A673 (cell line): Measurements from ENCODE around the gene NUP85. TPM values are rescaled to one million over a fixed set of nuclear protein-coding genes. Genes with fewer than 3 reads are reported as not detected.
"Not testable (repeated sequence)": the region's sequence is repeated elsewhere in the genome, so short reads cannot be mapped to it uniquely, and the experiment has no call there.

Experiments
- BruUV-seq: library from RNA; stranded (reverse); fragments of 400-500 nt; replicated peaks from 2 replicates; lab custom pipeline; 2021; lab: Mats Ljungman, UMichigan
- CTCF ChIA-PET: fragments of 300-600 bp; sonication (Branson Sonifier 250); formaldehyde crosslinking; loops from one replicate; lab custom pipeline; 2022; ENCODE audit warnings: antibody characterized with exemption; lab: Charles Lee
- POLR2A ChIA-PET: fragments of 300-600 bp; sonication (Branson Sonifier 250); formaldehyde crosslinking; loops from one replicate; lab custom pipeline; 2022; ENCODE audit warnings: antibody characterized with exemption; ENCODE audit not compliant: low non-redundant PET; lab: Charles Lee
- DNase-seq: peaks from one replicate; pipeline ENCODE4 v3.0.0-alpha.2; 2015; ENCODE audit warnings: low spot score
- H3K27ac ChIP-seq: fragments of 200-600 bp; sonication (generic); 2 replicates; pipeline ENCODE4 v1.5.1; 2016; ENCODE audit warnings: mixed run types, low read depth, mild to moderate bottlenecking, mixed read lengths, antibody characterized with exemption, low read length; ENCODE audit not compliant: poor library complexity, severe bottlenecking
- H3K27me3 ChIP-seq: fragments of 200-600 bp; sonication (generic); replicated peaks from 2 replicates; pipeline ENCODE4 v1.6.1; 2017; ENCODE audit warnings: mixed run types, low read depth, mild to moderate bottlenecking, mixed read lengths, antibody characterized with exemption, low read length; ENCODE audit not compliant: insufficient read depth, poor library complexity
- H3K36me3 ChIP-seq: fragments of 200-600 bp; sonication (generic); 2 replicates; pipeline ENCODE4 v1.6.1; 2016; ENCODE audit warnings: mixed run types, mild to moderate bottlenecking, mixed read lengths, antibody characterized with exemption, low read length; ENCODE audit not compliant: insufficient read depth, poor library complexity, severe bottlenecking
- H3K4me1 ChIP-seq: fragments of 200-600 bp; sonication (generic); 2 replicates; pipeline ENCODE4 v1.6.1; 2017; ENCODE audit warnings: mixed run types, mild to moderate bottlenecking, mixed read lengths, antibody characterized with exemption, low read length; ENCODE audit not compliant: insufficient read depth, poor library complexity, severe bottlenecking
- H3K4me3 ChIP-seq: fragments of 200-600 bp; sonication (generic); 2 replicates; pipeline ENCODE4 v1.5.1; 2016; ENCODE audit warnings: low read depth, mixed run types, mild to moderate bottlenecking, mixed read lengths, low read length; ENCODE audit not compliant: poor library complexity, severe bottlenecking
- H3K9me3 ChIP-seq: fragments of 200-600 bp; sonication (generic); 2 replicates; pipeline ENCODE4 v1.6.1; 2016; ENCODE audit warnings: mixed run types, low read depth, mild to moderate bottlenecking, mixed read lengths, antibody characterized with exemption, low read length; ENCODE audit not compliant: poor library complexity, severe bottlenecking
- CTCF ChIP-seq: fragments of 300-800, 200-600 bp; sonication (generic); conservative IDR thresholded peaks from 2 replicates; pipeline ENCODE4 v1.5.1; 2017; ENCODE audit warnings: low read depth, mild to moderate bottlenecking, antibody characterized with exemption, low read length, moderate library complexity, mixed read lengths
- EZH2 ChIP-seq: fragments of 200-600 bp; sonication (generic); IDR thresholded peaks from 2 replicates; pipeline ENCODE4 v1.6.1; 2017; ENCODE audit warnings: borderline replicate concordance, low read depth, mild to moderate bottlenecking, mixed read lengths, antibody characterized with exemption, low read length; ENCODE audit not compliant: poor library complexity, severe bottlenecking
- intact Hi-C: fragments of 100-400 bp; cut with micrococcal nuclease; formaldehyde crosslinking; loops from one replicate; pipeline ENCODE4 v1.10.0; 2022; ENCODE audit not compliant: unreplicated experiment
- total RNA-seq: library from RNA; stranded (reverse); gene quantifications from 2 replicates; pipeline ENCODE4 v1.2.3, GENCODE V29; 2021

The NUP85 gene
- total RNA-seq, 1 experiment from 2014 or later = 140 TPM

DNA sequence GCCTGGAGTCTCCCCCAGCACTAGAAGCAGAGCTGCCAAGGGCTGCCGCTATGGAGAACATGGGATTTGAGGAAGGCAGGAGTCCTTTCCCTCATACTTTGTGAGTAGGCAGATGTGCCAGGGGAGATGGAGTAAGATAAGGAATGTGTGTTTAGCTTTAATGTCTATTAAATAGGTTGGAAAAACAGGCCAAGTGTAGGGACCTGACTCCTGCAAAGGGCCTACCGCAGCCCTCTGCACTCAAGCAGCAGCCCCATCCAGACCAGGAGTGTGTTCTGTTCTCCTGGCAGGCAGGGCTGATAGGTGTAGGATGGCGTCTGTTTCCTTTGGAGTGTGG, 67.3 kb downstream of the NUP85 start:
- POLR2A ChIA-PET = no interaction called here
- CTCF ChIA-PET = no interaction called here
- BruUV-seq = no TSS peak
- H3K27me3 ChIP-seq = no peaks in the 10 kb centered on the region
- no peak overlapping the region for H3K4me3 ChIP-seq
- intact Hi-C loops = no loop called here
- peaks cover 4% of the 10 kb centered on the region for H3K36me3 ChIP-seq
- TF ChIP-seq EZH2 (no peak), CTCF (no peak)
- H3K4me1 ChIP-seq = peaks cover 9% of the 10 kb centered on the region
- no peaks in the 10 kb centered on the region for H3K9me3 ChIP-seq
- no peak for DNase-seq
- no peak overlapping the region for H3K27ac ChIP-seq

GRCh38 chr17:75273977-75274708, 68.7 kb downstream of the NUP85 start:
- DNase-seq = no peak
- peaks cover 4% of the 10 kb centered on the region for H3K36me3 ChIP-seq
- peaks cover 9% of the 10 kb centered on the region for H3K4me1 ChIP-seq
- POLR2A ChIA-PET = no interaction called here
- H3K27me3 ChIP-seq = no peaks in the 10 kb centered on the region
- no peak overlapping the region for H3K27ac ChIP-seq
- no peak for TF ChIP-seq CTCF
- no peak for TF ChIP-seq EZH2
- CTCF ChIA-PET = no interaction called here
- no peaks in the 10 kb centered on the region for H3K9me3 ChIP-seq
- intact Hi-C loops = no loop called here
- no peak overlapping the region for H3K4me3 ChIP-seq
- BruUV-seq = no TSS peak

DNA sequence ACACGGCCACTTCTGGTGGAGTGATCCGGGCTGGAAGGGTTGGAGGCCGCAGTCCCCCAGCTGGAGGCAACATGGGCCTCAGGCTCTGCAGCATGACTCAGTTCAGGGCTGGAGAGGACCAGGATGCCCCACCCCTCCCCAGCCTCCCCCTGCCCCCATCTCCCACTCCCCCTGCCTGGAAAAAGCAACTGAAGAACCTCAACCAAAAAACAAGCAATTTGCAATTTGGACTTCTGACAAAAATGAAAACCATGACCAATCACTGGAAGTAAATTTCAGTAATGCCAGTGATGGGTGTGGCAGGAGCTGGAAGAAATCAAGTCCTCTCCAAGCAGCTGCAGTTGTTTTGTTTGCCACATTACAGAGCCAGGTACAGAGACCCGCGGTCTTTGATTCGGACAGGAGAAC, 72.2 kb downstream of the NUP85 start:
- ChIA-PET CTCF (no interaction called here), POLR2A (interaction anchor here (0.6 kb wide), 2 partner anchors 59 to 201 kb away, joined by 3 read pairs; no protein-coding TSS in a partner anchor)
- no peaks in the 10 kb centered on the region for H3K9me3 ChIP-seq
- intact Hi-C loops = no loop called here
- BruUV-seq = no TSS peak
- peaks cover 4% of the 10 kb centered on the region for H3K36me3 ChIP-seq
- H3K27me3 ChIP-seq = no peaks in the 10 kb centered on the region
- H3K27ac ChIP-seq = no peak overlapping the region
- no peak overlapping the region for H3K4me3 ChIP-seq
- TF ChIP-seq EZH2 = no peak
- TF ChIP-seq CTCF = no peak
- H3K4me1 ChIP-seq = no peaks in the 10 kb centered on the region
- DNase-seq = no peak

GRCh38 chr17:75280189-75280588, 74.7 kb downstream of the NUP85 start:
- H3K9me3 ChIP-seq, H3K36me3 ChIP-seq, intact Hi-C loops, H3K4me3 ChIP-seq, H3K4me1 ChIP-seq, DNase-seq, H3K27me3 ChIP-seq, BruUV-seq, POLR2A ChIA-PET, H3K27ac ChIP-seq: not testable (repeated sequence)
- CTCF ChIA-PET = interaction anchor here (0.7 kb wide), 1 partner anchor 132 kb away, joined by 4 read pairs; no protein-coding TSS in a partner anchor
